Ectodermal cell (in vitro differentiated cells): ENCODE results near the gene NAA15.
"Not testable (repeated sequence)": the region's sequence is repeated elsewhere in the genome, so short reads cannot be mapped to it uniquely, and the experiment has no call there.

Experiments
- H3K27ac ChIP-seq: 2 replicates; pipeline ENCODE4 v1.7.0; 2013; ENCODE audit warnings: mild to moderate bottlenecking, low read depth, low read length; ENCODE audit not compliant: insufficient read depth, poor library complexity, severe bottlenecking
- H3K27me3 ChIP-seq: 2 replicates; pipeline ENCODE4 v1.7.0; 2013; ENCODE audit warnings: mild to moderate bottlenecking, low read length; ENCODE audit not compliant: insufficient read depth, control insufficient read depth, poor library complexity, severe bottlenecking
- H3K36me3 ChIP-seq: one replicate; pipeline ENCODE4 v1.7.0; 2013; ENCODE audit warnings: low read length; ENCODE audit not compliant: control insufficient read depth, insufficient read depth
- H3K4me1 ChIP-seq: one replicate; pipeline ENCODE4 v1.7.0; 2013; ENCODE audit warnings: low read length; ENCODE audit not compliant: control insufficient read depth, insufficient read depth
- H3K4me3 ChIP-seq: 2 replicates; pipeline ENCODE4 v1.7.0; 2013; ENCODE audit warnings: low read depth, low read length, control low read depth; ENCODE audit not compliant: insufficient read depth
- H3K9me3 ChIP-seq: 2 replicates; pipeline ENCODE4 v1.7.0; 2013; ENCODE audit warnings: mild to moderate bottlenecking, low read length, moderate library complexity; ENCODE audit not compliant: control insufficient read depth
- WGBS, 2 experiments: methylation state at CpG; one replicate each; pipeline ENCODE4 v1.1.7; 2013; ENCODE audit warnings: missing lambda C conversion rate in 2 of 2; 5-methylcytosine and 5-hydroxymethylcytosine counted together

Gene NAA15

GRCh38 chr4:139295942-139296299 is 5.4 kb upstream of the NAA15 start:
- 67 to 77% methylated on average over 6 of the region's 6 CpGs for WGBS, 2 experiments
- H3K4me1 ChIP-seq: no peaks in the 10 kb centered on the region
- no peaks in the 10 kb centered on the region for H3K27me3 ChIP-seq
- H3K4me3 ChIP-seq: no peak overlapping the region
- H3K27ac ChIP-seq: no peak overlapping the region
- H3K36me3 ChIP-seq: peaks cover 4% of the 10 kb centered on the region
- no peaks in the 10 kb centered on the region for H3K9me3 ChIP-seq

- Histone ChIP-seq H3K4me3 (no peak overlapping the region), H3K9me3 (no peaks in the 10 kb centered on the region), H3K4me1 (no peaks in the 10 kb centered on the region), H3K27ac (no peak overlapping the region), H3K36me3 (peaks cover 4% of the 10 kb centered on the region), H3K27me3 (no peaks in the 10 kb centered on the region)
- WGBS, 2 experiments: 93 to 95% methylated on average over 2 of the region's 2 CpGs
Observed at GRCh38 chr4:139297001-139297410, 4.3 kb upstream of the NAA15 start.

- Histone ChIP-seq H3K4me3 (no peak overlapping the region), H3K36me3 (peaks cover 4% of the 10 kb centered on the region), H3K27me3 (no peaks in the 10 kb centered on the region), H3K4me1 (no peaks in the 10 kb centered on the region), H3K9me3 (no peaks in the 10 kb centered on the region), H3K27ac (no peak overlapping the region)
- WGBS, 2 experiments: 75 to 90% methylated on average over 1 of the region's 1 CpG
Observed at GRCh38 chr4:139299536-139299935, 1.8 kb upstream of the NAA15 start.

- 10 to 12% methylated on average over 16 of the region's 16 CpGs for WGBS, 2 experiments
- Histone ChIP-seq H3K27me3 (no peaks in the 10 kb centered on the region), H3K4me3 (peak overlapping the region; percentile 63), H3K36me3 (peaks cover 10% of the 10 kb centered on the region), H3K9me3 (no peaks in the 10 kb centered on the region), H3K27ac (peak overlapping the region; percentile 91), H3K4me1 (no peaks in the 10 kb centered on the region)
Observed at GRCh38 chr4:139300431-139301112, 733 bp upstream of the NAA15 start.

GRCh38 chr4:139301821-139302611 is 711 bp downstream of the NAA15 start, which contains the start of gene NDUFC1:
NDUFC1 (minus strand) TSS chr4:139302477; CDS start chr4:139295798, 6,679 bp downstream.
- Histone ChIP-seq H3K4me1 (no peaks in the 10 kb centered on the region), H3K9me3 (no peaks in the 10 kb centered on the region), H3K27me3 (no peaks in the 10 kb centered on the region), H3K4me3 (peak within 1 kb of the TSS; percentile 63), H3K36me3 (peaks cover 10% of the 10 kb centered on the region), H3K27ac (peak within 1 kb of the TSS; percentile 91)
- WGBS, 2 experiments: 0% methylated on average over 44 to 46 of the region's 46 CpGs

DNA sequence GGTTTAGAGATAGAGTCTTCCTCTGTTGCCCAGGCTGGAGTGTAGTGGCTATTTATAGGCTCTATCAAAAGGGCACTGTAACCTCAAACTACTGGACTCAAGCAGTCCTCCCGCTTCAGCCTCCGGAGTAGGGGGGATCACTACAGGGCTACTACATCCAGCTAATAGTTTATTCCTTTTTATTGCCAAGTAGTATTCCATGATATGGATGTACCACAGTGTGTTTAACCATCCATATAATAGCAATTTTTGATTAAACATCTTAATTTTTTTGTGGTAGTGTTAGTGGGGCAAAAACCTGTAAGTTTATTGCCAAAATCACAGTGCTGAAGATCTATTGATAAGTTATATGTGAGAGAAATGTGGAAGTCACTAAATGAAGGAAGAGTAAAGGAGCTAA is 3.6 kb downstream of the NAA15 start:
- Histone ChIP-seq H3K9me3 (no peaks in the 10 kb centered on the region), H3K4me1 (no peaks in the 10 kb centered on the region), H3K27ac (no peak overlapping the region), H3K36me3 (peaks cover 10% of the 10 kb centered on the region), H3K4me3 (no peak overlapping the region), H3K27me3 (no peaks in the 10 kb centered on the region)
- WGBS, 2 experiments: 100% methylated on average over 2 of the region's 2 CpGs

DNA sequence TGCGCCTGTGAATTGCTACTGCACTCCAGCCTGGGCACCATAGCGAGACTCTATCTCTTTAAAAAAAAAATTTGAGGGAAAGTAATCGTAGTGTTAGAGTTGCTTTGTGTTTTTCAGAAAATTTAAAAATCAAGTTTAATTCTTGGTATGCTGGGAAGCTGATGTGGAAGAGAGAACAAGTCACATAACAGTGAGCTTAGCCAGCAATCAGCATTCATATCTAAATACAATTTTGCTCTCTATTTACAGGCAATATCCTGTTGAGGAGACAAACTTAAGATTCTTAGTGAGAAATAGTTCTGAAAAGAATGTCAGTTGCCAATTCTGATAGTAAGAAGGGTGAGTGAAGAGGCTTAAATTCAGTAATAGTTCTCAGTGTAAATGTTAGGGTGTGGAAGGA is 10.6 kb downstream of the NAA15 start:
- Histone ChIP-seq H3K36me3 (no peaks in the 10 kb centered on the region), H3K27ac (no peak overlapping the region), H3K9me3 (no peaks in the 10 kb centered on the region), H3K27me3 (no peaks in the 10 kb centered on the region), H3K4me3 (no peak overlapping the region), H3K4me1 (no peaks in the 10 kb centered on the region)
- WGBS, 2 experiments: 92 to 95% methylated on average over 3 of the region's 3 CpGs

DNA sequence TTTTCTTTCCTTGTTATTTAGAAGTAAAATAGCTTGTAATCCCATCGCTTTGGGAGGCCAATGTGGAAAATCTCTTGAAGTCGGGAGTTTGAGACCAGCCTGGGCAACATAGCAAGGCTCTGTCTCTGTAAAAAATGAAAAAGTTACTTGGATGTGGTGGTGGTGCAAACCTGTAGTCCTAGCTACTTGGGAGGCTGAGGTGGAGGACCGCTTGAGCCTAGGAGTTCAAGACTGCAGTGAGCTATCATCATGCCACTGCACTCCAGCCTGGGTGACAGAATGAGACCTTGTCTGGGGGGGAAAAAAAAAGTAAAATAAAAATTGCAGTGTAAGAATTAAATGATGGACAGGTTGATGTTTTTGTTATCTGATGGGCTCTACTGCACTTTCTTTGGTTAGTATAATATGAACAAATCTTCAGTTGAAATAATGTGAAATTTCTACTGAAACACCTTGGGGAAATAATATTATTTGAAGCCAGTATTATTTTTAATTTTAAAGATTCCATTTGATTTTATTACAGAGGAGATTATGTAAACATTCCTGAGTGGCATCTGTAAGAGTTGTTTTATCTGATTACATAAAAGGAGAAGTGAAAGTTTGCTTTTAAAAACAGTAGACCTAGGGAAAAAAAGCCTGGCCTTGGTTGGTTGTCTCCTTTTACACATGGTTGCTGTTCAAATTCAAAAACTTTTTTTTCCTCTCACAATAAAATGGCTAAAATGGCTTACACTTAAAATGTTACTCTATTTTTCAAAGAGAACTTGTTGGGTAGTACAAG is 11.4 kb downstream of the NAA15 start:
- no peaks in the 10 kb centered on the region for H3K4me1 ChIP-seq
- 95 to 99% methylated on average over 3 of the region's 3 CpGs for WGBS, 2 experiments
- no peaks in the 10 kb centered on the region for H3K9me3 ChIP-seq
- no peak overlapping the region for H3K27ac ChIP-seq
- H3K4me3 ChIP-seq: no peak overlapping the region
- no peaks in the 10 kb centered on the region for H3K36me3 ChIP-seq
- H3K27me3 ChIP-seq: no peaks in the 10 kb centered on the region

GRCh38 chr4:139313414-139313813 is 12.1 kb downstream of the NAA15 start:
- H3K27ac ChIP-seq, H3K9me3 ChIP-seq, H3K4me1 ChIP-seq, H3K27me3 ChIP-seq, H3K4me3 ChIP-seq, H3K36me3 ChIP-seq: not testable (repeated sequence)
- 92 to 95% methylated on average over 10 of the region's 10 CpGs for WGBS, 2 experiments
